Middle frontal gyrus (tissue), 1 donor: ENCODE measurements around the gene GALNT13.
A peak's percentile ranks its signal among the peaks of the same experiment; 100 is the strongest.

ENCODE experiments used
- DNase-seq: peaks from one replicate; pipeline ENCODE4 v3.0.0-alpha.2; 2015; ENCODE audit warnings: low spot score; ENCODE audit errors: extremely low spot score

GALNT13 gene

DNA sequence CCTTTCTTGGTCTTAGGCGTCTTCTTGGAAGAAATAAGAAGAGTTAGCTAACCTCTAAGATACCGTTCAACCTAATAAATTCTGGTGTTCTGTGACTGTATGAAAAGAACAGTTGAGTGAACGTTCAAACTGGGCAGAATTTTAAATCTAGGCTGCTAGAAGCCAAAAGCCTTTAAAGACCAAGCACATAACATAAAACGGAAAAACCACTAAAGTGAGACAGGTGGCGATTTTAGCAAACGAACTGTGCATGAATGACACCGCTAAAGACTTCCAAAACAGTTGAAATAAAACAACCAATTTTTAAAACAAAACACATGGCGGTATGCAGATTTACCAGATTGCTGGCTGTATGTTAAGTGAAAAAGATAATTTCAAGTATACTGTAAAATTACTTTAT is 73.1 kb downstream of the GALNT13 start:
- no peak for DNase-seq

DNA sequence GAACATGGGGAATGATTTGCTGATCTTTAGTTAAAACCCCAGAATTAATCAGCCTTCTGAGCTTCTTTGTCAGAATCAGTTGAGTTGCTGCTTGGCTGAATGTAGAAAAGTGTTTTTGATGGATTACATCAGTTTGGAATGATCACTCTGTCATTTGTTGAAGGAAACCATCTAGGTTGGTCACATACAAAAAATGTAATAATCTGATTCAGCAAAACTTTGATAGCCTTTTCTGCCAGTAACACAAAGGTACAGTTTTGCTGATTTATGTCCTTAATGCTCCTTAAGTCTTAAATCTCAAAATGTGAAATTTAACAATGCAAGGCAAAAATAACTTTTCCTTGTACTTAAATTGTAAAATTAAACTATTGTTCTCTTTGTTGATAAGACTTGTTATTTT is 74.3 kb downstream of the GALNT13 start:
- no peak for DNase-seq

DNA sequence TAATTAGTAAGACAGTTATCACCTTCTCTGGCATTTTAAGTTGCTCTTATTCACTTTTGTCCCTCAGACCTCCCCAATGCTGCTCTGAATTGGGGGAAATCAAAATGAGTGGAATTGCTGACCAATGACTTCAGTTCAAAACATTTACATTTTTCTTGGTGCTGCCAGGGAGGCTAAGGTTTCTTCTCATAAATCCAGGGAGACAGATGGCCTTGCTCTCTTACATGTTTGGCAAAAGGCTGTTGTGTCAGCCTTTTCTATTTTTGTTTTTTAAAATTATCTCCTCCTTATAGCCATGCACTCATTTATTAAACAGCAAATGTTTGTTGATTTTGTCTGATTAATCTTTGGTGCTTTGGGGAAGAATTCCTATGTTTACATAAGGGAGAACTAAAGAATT is 82.0 kb downstream of the GALNT13 start:
- DNase-seq: no peak

DNA sequence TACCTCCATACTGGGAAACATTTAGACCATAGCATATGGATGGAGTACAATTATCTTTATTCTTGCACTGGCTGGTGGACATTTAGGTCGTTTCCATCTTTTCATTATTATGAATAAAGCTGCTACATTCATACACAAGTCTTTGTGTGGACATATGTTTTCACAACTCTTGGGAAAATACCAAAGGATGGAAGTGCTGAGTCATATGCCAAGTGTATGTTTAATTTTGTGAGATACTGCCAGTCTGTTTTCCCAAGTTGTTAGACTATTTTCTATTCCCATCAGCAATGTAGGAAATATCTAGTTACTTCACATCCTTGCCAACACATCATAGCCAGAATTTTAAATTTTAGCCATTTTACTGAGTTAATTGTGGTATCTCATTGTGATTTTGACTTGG is 91.5 kb downstream of the GALNT13 start:
- peak; percentile 35 for DNase-seq

DNA sequence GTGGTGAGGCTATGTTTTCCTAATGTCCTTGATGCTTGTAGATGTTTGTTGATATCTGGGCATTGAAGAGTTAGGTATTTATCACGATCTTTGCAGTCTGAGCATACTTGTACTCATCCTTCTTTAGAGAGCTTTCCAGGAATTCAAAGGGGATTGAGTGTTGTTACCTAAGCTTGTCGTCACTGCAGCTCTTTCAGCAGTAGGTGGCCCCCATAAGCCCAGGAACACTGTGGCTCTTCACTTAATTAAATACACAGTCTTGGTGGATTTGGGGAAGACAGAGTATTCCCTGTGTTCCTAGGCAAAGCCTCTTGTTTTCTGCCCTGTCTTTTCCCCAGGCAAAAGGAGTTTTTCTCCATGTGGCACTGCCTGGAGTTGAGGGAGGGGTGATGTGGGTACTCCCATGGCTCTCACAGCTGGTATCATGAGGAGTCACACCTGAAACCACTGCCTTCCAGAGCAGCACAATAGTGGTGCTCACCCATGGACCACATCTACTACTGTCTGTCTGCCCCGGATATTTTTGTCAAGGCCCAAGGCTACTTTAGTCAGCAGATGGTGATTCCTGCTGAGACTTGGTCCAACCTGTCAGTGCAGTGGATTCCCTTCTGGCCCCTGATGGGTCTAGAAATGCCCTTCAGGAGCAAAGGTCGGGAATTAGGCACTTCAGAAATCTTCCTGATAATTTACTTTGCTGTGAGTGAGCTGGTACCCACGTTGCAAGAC is 95.7 kb downstream of the GALNT13 start:
- DNase-seq: no peak

DNA sequence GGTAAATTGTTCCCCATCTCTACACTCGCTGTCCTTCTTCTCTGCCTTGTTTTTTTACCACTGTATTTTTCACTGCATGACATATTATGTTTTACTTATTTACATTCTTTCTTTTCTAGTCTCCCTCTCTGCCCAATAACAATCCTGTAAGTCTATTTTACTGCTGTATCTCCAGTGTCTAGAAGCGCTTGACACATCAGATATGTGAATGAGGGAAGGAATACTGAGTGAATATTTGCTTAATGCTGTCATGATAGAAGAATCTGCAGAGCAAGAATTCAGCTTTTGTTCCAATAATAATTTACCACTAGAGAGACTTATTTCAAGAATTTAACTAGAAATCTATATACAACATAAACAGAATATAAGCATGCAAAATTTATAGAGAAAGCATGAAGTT is 99.5 kb downstream of the GALNT13 start:
- no peak for DNase-seq

- DNase-seq: no peak
Measured at GRCh38 chr2:153971855-153972254, 100.1 kb downstream of the GALNT13 start.

DNA sequence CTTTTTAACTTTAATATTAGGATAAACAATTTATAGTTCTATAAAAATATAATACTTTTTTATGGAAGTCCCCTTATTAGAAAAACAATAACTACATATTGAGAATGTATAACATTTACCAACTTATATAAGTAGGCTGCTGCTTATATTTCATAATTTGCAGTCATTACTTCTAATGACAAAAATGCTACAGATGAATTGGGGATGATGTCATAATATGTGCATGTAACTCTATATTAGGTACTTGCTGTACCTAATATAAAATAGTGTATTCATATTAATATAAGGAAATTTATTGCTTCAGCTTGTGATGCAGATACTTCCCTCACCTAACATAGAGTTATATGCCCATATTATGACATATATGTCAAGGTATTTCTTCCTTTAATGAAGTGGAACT is 100.7 kb downstream of the GALNT13 start:
- no peak for DNase-seq

DNA sequence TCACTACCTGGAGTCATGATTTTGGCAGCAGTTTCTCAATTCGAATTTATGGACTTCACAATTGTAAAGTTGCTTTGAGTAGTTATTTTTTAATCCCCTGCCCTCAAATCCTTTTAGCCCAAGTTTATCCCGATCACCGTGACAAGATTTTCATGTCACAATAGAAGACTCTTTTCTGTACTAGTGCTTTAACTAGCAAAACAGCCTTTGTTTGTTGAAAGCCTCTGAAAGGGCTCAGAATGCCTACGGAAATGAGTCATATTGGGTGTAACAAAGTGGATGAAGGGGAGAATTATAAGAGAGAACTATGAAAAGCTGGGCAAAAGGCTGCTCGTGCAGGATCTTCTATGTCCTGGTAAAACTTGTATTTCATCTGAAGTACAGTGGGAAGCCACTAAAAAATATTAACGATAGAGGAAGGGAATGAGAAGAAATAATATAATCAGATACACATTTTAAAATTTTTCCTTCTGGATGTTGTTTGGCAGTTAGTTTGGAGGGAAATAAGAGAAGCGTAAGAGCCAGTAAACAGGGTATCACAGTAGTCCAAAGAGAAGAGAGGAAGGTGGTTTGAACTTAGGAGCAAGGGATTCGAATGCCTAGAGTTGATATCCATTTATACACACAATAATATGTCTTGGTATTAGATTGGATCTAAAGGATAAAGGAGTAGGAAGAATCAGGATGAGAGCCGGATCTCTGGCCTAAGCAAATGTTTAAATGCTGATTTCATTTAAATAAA is 114.9 kb downstream of the GALNT13 start:
- DNase-seq: no peak

- no peak for DNase-seq
Measured at GRCh38 chr2:153990771-153991170, 119.0 kb downstream of the GALNT13 start.

- no peak for DNase-seq
Measured at GRCh38 chr2:154013514-154013913, 141.8 kb downstream of the GALNT13 start.

DNA sequence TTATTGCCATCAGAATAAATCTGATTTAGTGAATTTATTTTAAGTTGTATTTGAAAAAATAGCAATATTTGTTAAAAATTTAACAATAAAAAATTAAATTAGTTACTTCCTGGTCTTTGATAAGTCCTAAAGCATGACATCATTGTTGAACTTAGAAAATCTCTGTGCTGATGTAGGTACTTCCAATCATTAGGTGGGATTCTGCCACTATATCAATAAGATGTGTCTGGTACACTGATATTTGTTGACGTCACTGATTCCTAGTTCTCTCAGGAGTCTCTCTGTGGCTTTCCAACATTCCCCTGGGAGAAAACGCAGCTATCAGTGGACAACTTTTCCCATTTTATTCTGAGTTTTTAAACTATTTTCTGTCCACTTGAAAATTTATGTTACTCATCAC is 143.5 kb downstream of the GALNT13 start:
- no peak for DNase-seq

GRCh38 chr2:154029504-154029903 is 157.8 kb downstream of the GALNT13 start:
- DNase-seq: no peak

- DNase-seq: no peak
Measured at GRCh38 chr2:154032220-154032619, 160.5 kb downstream of the GALNT13 start.

- no peak for DNase-seq
Measured at GRCh38 chr2:154046493-154046892, 174.8 kb downstream of the GALNT13 start.

- DNase-seq: no peak
Measured at GRCh38 chr2:154048905-154049304, 177.2 kb downstream of the GALNT13 start.

DNA sequence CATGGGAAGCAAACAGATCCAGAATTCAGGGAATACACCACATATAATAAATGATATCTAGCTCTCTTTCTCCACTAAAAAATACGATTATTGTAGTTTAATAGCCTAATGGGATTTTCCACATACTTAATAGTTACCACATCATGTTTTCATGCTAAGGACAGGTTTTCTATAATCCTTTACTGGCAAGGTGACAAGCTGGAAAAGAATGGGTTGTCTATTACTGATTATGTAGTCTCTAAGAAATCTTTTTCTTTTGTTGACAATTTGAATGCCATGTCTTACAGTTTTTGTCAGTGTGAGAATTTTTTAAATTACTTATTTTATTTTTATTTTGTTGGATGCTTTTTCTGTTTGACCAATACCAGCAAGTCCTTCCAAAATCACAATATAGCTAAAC is 177.8 kb downstream of the GALNT13 start:
- no peak for DNase-seq

GRCh38 chr2:154067124-154067523 is 195.4 kb downstream of the GALNT13 start:
- no peak for DNase-seq

GRCh38 chr2:154078926-154079325 is 207.2 kb downstream of the GALNT13 start:
- DNase-seq: no peak

DNA sequence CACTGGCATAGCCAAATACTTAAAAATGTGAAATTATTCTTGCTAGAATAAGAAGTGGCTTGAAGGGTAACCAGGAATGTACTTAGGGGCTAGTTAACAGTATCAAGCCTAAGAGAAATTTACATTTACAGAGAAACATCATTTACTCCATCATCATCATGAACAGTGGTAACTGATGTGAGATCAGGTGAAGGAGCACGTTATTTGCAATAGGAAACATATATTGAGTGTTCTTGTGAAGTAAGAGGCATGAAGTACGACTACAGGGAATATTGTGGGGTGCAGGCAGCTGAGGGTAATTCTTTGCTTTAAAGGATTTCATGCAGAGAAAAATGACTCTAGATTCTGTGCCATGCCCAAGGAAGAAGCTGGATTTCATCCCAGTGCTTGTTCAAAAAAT is 220.8 kb downstream of the GALNT13 start:
- no peak for DNase-seq

DNA sequence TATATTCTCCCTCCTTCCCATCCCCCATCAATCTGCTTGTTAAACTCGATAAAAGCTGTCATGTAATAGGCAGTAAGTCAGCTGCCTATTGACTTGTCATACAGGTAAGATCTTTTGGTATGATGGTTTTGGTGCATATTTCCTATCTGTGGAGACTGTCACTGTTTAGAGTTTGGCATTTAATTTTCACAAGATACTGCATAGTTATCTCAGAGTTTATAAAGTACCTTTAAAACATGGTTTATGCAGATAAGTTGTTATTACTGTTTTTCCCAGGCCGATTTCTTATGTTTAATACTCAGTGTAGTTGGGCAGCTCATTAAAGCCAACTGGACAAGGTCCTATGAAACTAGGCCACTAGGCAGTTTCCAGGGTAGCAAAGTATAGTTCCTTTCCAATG is 222.1 kb downstream of the GALNT13 start:
- no peak for DNase-seq

DNA sequence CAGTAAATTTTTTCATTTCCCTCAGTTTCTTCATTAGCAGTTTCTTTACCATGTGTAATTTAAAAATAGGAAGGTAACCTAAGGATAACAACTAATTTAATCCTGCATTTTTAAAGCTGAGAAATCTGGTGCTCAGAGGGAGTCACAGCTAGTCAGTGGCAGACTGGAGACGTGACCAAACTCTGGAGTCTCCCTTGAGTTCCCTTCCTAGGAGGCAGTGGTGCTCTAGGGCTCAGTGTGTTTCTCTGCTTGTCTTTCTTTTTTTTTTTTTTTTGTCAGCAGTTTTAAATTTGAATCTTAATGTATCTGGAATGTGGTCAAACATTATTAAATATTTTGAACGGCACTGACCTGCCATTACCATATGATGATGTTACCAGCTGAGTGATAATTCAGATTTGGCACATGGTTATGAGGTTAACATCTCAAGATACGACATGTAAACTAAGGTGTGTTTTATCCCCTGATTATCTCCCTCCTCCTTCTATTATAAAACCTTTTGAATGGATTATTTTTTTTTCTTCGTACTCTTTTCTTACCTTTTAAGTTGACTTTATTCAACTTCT is 226.2 kb downstream of the GALNT13 start:
- no peak for DNase-seq

GRCh38 chr2:154120706-154121105 is 249.0 kb downstream of the GALNT13 start:
- no peak for DNase-seq
